HUES48 (cell line): ENCODE data around the gene ZNF814.
A peak's percentile ranks its signal among the peaks of the same experiment; 100 is the strongest.
"Not testable (repeated sequence)": the region's sequence is repeated elsewhere in the genome, so short reads cannot be mapped to it uniquely, and the experiment has no call there.

Source experiments
- H3K27ac ChIP-seq: one replicate; pipeline ENCODE4 v1.7.0; 2013; ENCODE audit warnings: low read depth, low read length, inconsistent platforms
- H3K27me3 ChIP-seq: 2 replicates; pipeline ENCODE4 v1.6.1; 2013; ENCODE audit warnings: mild to moderate bottlenecking, low read length; ENCODE audit not compliant: control insufficient read depth, insufficient read depth
- H3K36me3 ChIP-seq: 2 replicates; pipeline ENCODE4 v1.6.1; 2013; ENCODE audit warnings: low read length; ENCODE audit not compliant: control insufficient read depth, insufficient read depth
- H3K4me1 ChIP-seq: 2 replicates; pipeline ENCODE4 v1.6.1; 2013; ENCODE audit warnings: mild to moderate bottlenecking, low read length; ENCODE audit not compliant: control insufficient read depth, insufficient read depth
- H3K4me3 ChIP-seq: 2 replicates; pipeline ENCODE4 v1.5.1; 2013; ENCODE audit warnings: mild to moderate bottlenecking, low read depth, low read length
- H3K9ac ChIP-seq: 2 replicates; pipeline ENCODE4 v1.6.1; 2013; ENCODE audit warnings: mild to moderate bottlenecking, low read depth, low read length, moderate library complexity
- H3K9me3 ChIP-seq: 2 replicates; pipeline ENCODE4 v1.6.1; 2013; ENCODE audit warnings: low read length; ENCODE audit not compliant: control insufficient read depth, insufficient read depth

Gene ZNF814

GRCh38 chr19:57814505-57815246, 74.2 kb downstream of the ZNF814 start, which contains the start of gene ZNF552:
ZNF552 (minus strand) TSS chr19:57814913; CDS start chr19:57814743, 170 bp downstream.
- Histone ChIP-seq H3K4me3 (peak within 1 kb of the TSS; percentile 97), H3K9me3 (no peaks in the 10 kb centered on the region), H3K27ac (peak within 1 kb of the TSS; percentile 84)

DNA sequence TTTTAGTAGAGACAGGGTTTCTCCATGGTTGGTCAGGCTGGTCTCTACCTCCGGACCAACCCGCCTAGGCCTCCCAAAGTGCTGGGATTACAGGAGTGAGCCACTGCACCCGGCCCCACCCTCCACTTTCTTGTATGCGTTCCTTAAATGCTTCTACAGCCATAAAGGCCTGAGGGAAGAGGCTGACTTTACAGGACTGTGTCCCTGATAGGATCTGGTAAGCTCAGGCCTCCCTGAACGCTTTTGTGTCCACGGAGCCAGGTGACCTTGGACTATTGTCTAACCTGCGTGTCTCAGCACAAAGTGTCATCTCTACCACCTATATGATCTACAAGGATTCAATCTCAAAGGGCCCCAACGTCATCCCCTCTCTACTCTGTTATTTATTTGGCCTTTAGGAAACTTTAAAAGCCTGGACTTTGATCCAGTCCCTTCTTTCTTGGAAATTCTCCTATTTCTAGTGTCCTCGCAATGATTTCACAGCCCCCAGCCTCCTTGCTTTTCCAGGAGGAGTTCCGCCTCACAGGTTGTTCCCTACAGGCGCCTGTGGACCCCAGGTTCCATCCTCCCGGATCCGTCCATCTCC, 74.8 kb downstream of the ZNF814 start:
- Histone ChIP-seq H3K27me3 (no peaks in the 10 kb centered on the region), H3K36me3 (peaks cover 32% of the 10 kb centered on the region), H3K27ac (peak overlapping the region; percentile 84), H3K9me3 (no peaks in the 10 kb centered on the region), H3K4me1 (peaks cover 9% of the 10 kb centered on the region; the same call in 1 of the 2 replicates), H3K4me3 (peak overlapping the region; percentile 97), H3K9ac (peak overlapping the region; percentile 87)

More at GRCh38 chr19:57814505-57815246, 74.2 kb downstream of the ZNF814 start, which contains the start of gene ZNF552:
- Histone ChIP-seq H3K4me1 (peaks cover 9% of the 10 kb centered on the region; the same call in 1 of the 2 replicates), H3K36me3 (peaks cover 25% of the 10 kb centered on the region), H3K27me3 (no peaks in the 10 kb centered on the region), H3K9ac (peak within 1 kb of the TSS; percentile 87)

DNA sequence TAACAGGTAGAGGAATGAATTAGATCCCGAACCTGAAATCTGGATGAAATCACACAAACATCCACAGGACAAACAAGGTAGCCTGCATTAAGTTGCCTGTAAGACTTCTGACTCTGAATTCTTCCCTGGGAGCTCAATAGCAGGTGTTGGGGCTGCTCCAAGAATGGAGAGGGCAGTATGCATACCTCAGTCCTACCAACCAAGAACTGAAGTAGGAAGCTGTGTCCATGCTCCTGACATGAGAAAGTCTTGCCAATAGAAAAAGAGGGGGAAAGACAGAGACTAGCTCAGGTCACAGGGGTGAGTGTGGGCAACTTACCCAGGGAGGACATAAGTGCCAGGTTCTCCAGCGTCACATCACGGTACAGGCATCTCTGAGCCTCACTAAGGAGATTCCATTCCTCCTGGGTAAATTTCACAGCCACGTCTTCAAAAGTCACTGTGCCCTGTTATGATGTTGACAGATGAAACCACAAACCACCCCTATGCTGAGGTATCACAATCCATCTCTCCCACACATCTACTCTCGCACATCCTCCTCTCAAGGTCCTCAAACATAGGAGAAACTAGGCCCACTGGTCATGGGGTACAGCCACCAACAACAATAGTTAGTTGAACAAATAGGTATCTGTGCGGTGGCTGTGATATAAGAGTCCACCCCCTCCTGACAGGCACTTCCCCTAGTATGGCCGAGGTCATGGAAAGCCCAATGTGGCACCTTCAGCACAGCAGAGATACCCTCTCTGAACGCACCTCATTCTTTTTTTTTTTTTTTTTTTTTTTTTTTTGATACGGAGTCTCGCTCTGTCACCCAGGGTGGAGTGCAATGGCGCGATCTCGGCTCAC, 75.6 kb downstream of the ZNF814 start:
- not testable (repeated sequence) for H3K27me3 ChIP-seq, H3K27ac ChIP-seq, H3K9ac ChIP-seq, H3K9me3 ChIP-seq, H3K4me1 ChIP-seq
- Histone ChIP-seq H3K36me3 (peaks cover 38% of the 10 kb centered on the region), H3K4me3 (peak overlapping the region; percentile 97)

GRCh38 chr19:57812226-57812625, 76.6 kb downstream of the ZNF814 start:
- Histone ChIP-seq H3K36me3 (peaks cover 47% of the 10 kb centered on the region), H3K9ac (no peak overlapping the region), H3K9me3 (no peaks in the 10 kb centered on the region), H3K4me1 (no peaks in the 10 kb centered on the region), H3K27me3 (no peaks in the 10 kb centered on the region), H3K4me3 (no peak overlapping the region), H3K27ac (no peak overlapping the region)

DNA sequence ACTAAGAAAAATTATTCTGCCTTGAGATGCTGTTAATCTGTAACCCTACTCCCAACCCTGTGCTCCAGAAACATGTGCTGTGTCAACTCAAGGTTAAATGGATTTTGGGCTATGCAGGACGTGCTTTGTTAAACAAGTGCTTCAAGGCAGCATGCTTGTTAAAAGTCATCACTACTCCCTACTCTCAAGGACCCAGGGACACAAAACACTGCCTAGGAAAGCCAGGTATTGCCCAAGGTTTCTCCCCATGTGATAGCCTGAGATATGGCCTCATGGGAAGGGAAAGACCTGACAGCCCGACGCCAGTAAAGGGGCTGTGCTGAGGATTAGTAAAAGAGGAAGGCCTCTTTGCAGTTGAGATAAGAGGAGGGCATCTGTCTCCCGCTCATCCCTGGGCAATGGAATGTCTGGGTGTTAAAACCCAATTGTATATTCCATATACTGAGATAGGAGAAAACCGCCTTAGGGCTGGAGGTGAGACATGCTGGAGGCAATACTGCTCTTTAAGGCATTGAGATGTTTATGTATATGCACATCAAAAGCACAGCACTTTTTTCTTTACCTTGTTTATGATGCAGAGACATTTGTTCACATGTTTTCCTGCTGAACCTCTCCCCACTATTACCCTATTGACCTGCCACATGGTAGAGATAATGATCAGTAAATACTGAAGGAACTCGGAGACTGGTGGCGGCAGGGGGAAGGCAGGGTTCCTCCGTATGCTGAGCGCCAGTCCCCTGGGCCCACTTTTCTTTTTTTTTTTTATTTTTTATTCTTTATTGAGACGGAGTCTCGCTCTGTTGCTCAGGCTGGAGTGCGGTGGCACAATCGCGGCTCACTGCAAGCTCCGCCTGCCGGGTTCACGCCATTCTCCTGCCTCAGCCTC, 78.2 kb downstream of the ZNF814 start:
- H3K4me1 ChIP-seq, H3K9ac ChIP-seq, H3K27me3 ChIP-seq, H3K9me3 ChIP-seq, H3K4me3 ChIP-seq: not testable (repeated sequence)
- H3K27ac ChIP-seq: peak overlapping the region; percentile 26
- peaks cover 58% of the 10 kb centered on the region for H3K36me3 ChIP-seq

DNA sequence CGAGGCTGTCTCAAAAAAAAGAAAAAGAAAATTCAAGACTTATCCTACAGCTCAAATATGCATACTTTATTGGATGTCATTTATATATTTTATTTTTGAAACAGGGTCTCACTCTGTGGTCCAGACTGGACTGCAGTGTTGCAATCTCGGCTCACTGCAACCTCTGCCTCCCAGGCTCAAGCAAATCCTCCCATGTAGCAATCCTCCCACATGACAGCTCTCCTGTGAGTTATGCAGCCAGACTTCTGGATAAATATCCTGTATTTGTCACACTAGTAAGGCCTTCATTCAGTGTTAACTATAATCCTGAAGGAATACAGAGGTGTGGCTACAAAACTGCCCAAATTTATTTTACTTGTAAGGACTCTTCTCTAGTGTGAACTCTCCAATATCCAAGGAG, 81.3 kb downstream of the ZNF814 start:
- no peaks in the 10 kb centered on the region for H3K9me3 ChIP-seq

DNA sequence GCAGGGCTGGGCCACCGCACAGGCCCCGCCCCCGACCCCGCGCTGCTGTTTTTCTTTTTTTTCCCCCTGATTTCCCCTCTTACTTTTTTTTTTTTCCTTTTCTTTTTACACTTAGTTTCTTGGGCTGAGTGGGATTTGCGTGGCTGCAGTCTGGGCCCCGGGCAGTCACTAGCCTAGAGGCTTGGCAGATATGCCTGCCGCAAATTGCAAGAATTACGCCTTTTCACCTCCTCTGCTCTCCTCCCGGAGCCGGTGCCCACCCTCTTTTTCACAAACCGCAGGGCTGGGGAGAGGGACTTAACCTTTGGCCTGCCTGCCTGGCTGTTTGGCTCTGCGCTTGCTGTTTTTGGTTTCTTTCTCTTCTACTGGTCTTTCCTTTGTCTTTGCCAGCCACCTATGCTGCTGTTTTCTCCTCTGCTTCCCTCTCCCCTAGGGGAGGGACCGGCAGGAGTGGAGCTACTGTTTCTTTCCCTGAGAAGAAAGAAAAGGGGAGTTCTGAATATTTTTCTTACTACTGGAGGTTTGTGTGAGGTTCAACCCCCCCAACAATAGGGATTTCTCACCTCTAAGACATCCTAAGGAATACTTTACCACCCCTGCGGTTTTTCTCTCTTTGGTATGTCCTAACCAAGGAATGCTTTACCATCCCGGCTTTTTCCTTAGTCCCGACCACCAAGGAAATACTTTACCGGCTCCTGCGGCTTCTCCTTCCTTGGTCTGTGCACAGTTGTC, 85.1 kb downstream of the ZNF814 start:
- Histone ChIP-seq H3K4me3 (peak overlapping the region; percentile 76), H3K9me3 (no peaks in the 10 kb centered on the region), H3K27me3 (no peaks in the 10 kb centered on the region), H3K36me3 (peaks cover 27% of the 10 kb centered on the region), H3K27ac (peak overlapping the region; percentile 99), H3K4me1 (peaks cover 56% of the 10 kb centered on the region), H3K9ac (peak overlapping the region; percentile 94)

More for the DNA sequence above, 81.3 kb downstream of the ZNF814 start:
- no peak overlapping the region for H3K9ac ChIP-seq
- peaks cover 54% of the 10 kb centered on the region for H3K36me3 ChIP-seq
- H3K4me1 ChIP-seq: peaks cover 21% of the 10 kb centered on the region
- H3K27me3 ChIP-seq: no peaks in the 10 kb centered on the region
- H3K27ac ChIP-seq: no peak overlapping the region
- no peak overlapping the region for H3K4me3 ChIP-seq

DNA sequence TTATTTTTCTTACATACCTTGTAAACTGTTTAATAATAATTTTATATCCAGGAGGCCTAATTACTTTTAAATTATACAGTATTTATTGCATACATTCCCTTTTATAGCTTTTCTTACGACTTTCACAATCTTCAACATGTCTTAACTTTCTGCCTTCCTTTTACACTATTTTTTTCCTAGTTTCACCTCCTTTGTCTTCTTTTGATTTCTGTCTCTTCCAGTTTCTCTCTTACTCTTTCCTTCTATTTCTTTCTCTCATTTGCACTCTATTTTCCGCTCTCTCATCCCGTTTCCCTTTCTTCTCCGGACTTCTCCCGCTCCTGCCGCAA, 85.6 kb downstream of the ZNF814 start:
- no peaks in the 10 kb centered on the region for H3K9me3 ChIP-seq
- H3K36me3 ChIP-seq: peaks cover 22% of the 10 kb centered on the region
- peak overlapping the region; percentile 99 for H3K27ac ChIP-seq
- H3K4me3 ChIP-seq: peak overlapping the region; percentile 76
- H3K27me3 ChIP-seq: no peaks in the 10 kb centered on the region
- peaks cover 56% of the 10 kb centered on the region for H3K4me1 ChIP-seq
- peak overlapping the region; percentile 94 for H3K9ac ChIP-seq

GRCh38 chr19:57802269-57802668, 86.6 kb downstream of the ZNF814 start:
- Histone ChIP-seq H3K36me3 (peaks cover 14% of the 10 kb centered on the region; the same call in 1 of the 2 replicates), H3K9ac (no peak overlapping the region), H3K4me3 (peak overlapping the region; percentile 25; the same call in 1 of the 2 replicates), H3K27me3 (no peaks in the 10 kb centered on the region), H3K9me3 (no peaks in the 10 kb centered on the region), H3K27ac (peak overlapping the region; percentile 99), H3K4me1 (peaks cover 56% of the 10 kb centered on the region)

DNA sequence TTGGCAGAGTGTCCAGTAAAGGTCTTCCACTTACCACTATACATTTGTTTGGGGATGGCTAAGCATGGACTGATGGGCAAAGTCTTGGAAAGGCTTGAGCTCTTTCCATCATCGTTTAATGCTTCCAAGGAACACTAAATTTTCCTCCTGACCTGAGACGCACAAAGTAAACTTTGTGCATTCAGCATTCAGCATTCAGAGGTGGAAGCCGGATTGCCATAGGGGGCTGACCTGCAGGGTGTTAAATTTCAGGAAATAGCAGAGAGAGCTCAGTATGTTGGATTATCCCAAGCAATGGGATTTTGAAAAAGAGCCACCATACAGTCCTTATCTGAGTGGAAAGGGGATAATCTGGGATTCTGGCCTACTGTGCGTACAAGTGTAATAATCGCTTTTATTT, 88.1 kb downstream of the ZNF814 start:
- Histone ChIP-seq H3K4me3 (no peak overlapping the region), H3K27me3 (no peaks in the 10 kb centered on the region), H3K4me1 (peaks cover 54% of the 10 kb centered on the region), H3K27ac (peak overlapping the region; percentile 99), H3K9me3 (no peaks in the 10 kb centered on the region), H3K36me3 (peaks cover 8% of the 10 kb centered on the region), H3K9ac (no peak overlapping the region)
